Brain microvascular endothelial cell (primary cell): ENCODE results near the gene GCN1.

Experiments used
- DNase-seq: peaks from one replicate; pipeline ENCODE4 v3.0.0-alpha.2; 2020
- H3K27ac ChIP-seq: fragments of 250-450 bp; sonication (Bioruptor Pico); 2 replicates; pipeline ENCODE4 v1.5.1; 2020; ENCODE audit warnings: mild to moderate bottlenecking, moderate library complexity
- H3K27me3 ChIP-seq: fragments of 250-450 bp; sonication (Bioruptor Pico); replicated peaks from 2 replicates; pipeline ENCODE4 v1.5.1; 2020; ENCODE audit warnings: mild to moderate bottlenecking
- H3K36me3 ChIP-seq: fragments of 250-450 bp; sonication (Bioruptor Pico); replicated peaks from 2 replicates; pipeline ENCODE4 v1.5.1; 2020; ENCODE audit warnings: mild to moderate bottlenecking
- H3K4me3 ChIP-seq: 2 replicates; pipeline ENCODE4 v1.5.1; 2011; ENCODE audit warnings: low read depth, mild to moderate bottlenecking, control low read depth, low read length, moderate library complexity
- in situ Hi-C: cut with HindIII; loops from 2 replicates; pipeline ENCODE4 v1.10.0; 2017; ENCODE audit warnings: low sequenced_read_pairs, low pct_ligation_motif_present
- TF ChIP-seq, protein P1 (sequence below): IDR thresholded peaks from 2 replicates; pipeline ENCODE4 v1.5.1; 2011; ENCODE audit warnings: low read depth, mild to moderate bottlenecking, moderate library complexity, low read length, control low read depth, inconsistent platforms; ENCODE audit errors: missing control alignments

The GCN1 gene

GRCh38 chr12:120159509-120160237, 34.8 kb downstream of the GCN1 start:
- no peaks in the 10 kb centered on the region for H3K27me3 ChIP-seq
- peaks cover 97% of the 10 kb centered on the region for H3K36me3 ChIP-seq
- no peak overlapping the region for H3K27ac ChIP-seq
- DNase-seq, result no peak
- TF ChIP-seq, protein P1, sequence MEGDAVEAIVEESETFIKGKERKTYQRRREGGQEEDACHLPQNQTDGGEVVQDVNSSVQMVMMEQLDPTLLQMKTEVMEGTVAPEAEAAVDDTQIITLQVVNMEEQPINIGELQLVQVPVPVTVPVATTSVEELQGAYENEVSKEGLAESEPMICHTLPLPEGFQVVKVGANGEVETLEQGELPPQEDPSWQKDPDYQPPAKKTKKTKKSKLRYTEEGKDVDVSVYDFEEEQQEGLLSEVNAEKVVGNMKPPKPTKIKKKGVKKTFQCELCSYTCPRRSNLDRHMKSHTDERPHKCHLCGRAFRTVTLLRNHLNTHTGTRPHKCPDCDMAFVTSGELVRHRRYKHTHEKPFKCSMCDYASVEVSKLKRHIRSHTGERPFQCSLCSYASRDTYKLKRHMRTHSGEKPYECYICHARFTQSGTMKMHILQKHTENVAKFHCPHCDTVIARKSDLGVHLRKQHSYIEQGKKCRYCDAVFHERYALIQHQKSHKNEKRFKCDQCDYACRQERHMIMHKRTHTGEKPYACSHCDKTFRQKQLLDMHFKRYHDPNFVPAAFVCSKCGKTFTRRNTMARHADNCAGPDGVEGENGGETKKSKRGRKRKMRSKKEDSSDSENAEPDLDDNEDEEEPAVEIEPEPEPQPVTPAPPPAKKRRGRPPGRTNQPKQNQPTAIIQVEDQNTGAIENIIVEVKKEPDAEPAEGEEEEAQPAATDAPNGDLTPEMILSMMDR, result no peak
- H3K4me3 ChIP-seq, result no peak overlapping the region
- in situ Hi-C loops, result no loop called here

DNA sequence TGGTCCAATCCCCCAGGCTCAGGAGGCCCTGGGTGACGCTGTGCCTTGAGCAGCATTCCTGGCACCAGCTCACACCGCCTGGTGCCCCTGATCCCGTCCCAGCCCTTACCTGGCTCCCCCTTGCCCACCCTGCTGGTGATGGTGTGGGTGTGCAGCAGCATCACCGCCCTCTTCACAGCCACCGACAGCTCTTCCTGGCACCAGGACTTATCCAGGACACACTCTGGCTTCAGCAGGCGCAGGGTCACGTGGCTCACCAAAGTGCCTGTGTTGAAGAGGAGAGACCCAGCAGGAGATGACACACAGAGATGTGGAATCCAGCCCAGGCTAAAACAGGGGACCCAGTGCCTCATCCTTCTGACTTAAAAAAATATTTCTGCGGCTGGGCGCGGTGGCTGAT, 36.2 kb downstream of the GCN1 start:
- H3K36me3 ChIP-seq, result peaks cover 98% of the 10 kb centered on the region
- DNase-seq, result no peak
- TF ChIP-seq, protein P1, result no peak
- in situ Hi-C loops, result no loop called here
- H3K4me3 ChIP-seq, result no peak overlapping the region
- H3K27ac ChIP-seq, result no peak overlapping the region
- H3K27me3 ChIP-seq, result no peaks in the 10 kb centered on the region

GRCh38 chr12:120157678-120158077, 36.8 kb downstream of the GCN1 start:
- TF ChIP-seq, protein P1, result no peak
- Histone ChIP-seq H3K4me3 (no peak overlapping the region), H3K27me3 (no peaks in the 10 kb centered on the region), H3K36me3 (peaks cover 98% of the 10 kb centered on the region), H3K27ac (no peak overlapping the region)
- DNase-seq, result no peak
- in situ Hi-C loops, result no loop called here

- TF ChIP-seq, protein P1, result no peak
- H3K36me3 ChIP-seq, result peaks cover 92% of the 10 kb centered on the region
These were observed 37.9 kb downstream of the GCN1 start for GRCh38 chr12:120156315-120157259.

GRCh38 chr12:120155072-120155471, 39.4 kb downstream of the GCN1 start:
- TF ChIP-seq, protein P1, result no peak
- H3K27ac ChIP-seq, result no peak overlapping the region
- in situ Hi-C loops, result no loop called here
- H3K27me3 ChIP-seq, result no peaks in the 10 kb centered on the region
- peaks cover 89% of the 10 kb centered on the region for H3K36me3 ChIP-seq
- H3K4me3 ChIP-seq, result no peak overlapping the region
- DNase-seq, result no peak

More at GRCh38 chr12:120156315-120157259, 37.9 kb downstream of the GCN1 start:
- no peak for DNase-seq
- Histone ChIP-seq H3K27me3 (no peaks in the 10 kb centered on the region), H3K27ac (no peak overlapping the region), H3K4me3 (no peak overlapping the region)
- in situ Hi-C loops, result no loop called here
